ENCODE measurements around the gene OR4S2.

OR4S2 gene

GRCh38 chr11:55652560-55652959, 4.4 kb downstream of the OR4S2 start:
- TF ChIP-seq CTCF (IDR thresholded peaks at IDR 0.05; ENCODE audit: poor library complexity, severe bottlenecking): no peak
- Histone ChIP-seq H3K27ac (ENCODE audit: poor library complexity, severe bottlenecking) (no peak overlapping the region), H3K27me3 (ENCODE audit: insufficient read depth, poor library complexity, severe bottlenecking) (no peaks in the 10 kb centered on the region), H3K36me3 (ENCODE audit: low read depth) (no peaks in the 10 kb centered on the region), H3K4me1 (ENCODE audit: insufficient read depth, poor library complexity, severe bottlenecking) (no peaks in the 10 kb centered on the region), H3K9me3 (ENCODE audit: severe bottlenecking) (no peaks in the 10 kb centered on the region), H3K4me3 (ENCODE audit: severe bottlenecking) (no peak overlapping the region)
- DNase-seq (ENCODE audit: low spot score) (no peak), ATAC-seq (ENCODE audit: low read depth) (no peak)

DNA sequence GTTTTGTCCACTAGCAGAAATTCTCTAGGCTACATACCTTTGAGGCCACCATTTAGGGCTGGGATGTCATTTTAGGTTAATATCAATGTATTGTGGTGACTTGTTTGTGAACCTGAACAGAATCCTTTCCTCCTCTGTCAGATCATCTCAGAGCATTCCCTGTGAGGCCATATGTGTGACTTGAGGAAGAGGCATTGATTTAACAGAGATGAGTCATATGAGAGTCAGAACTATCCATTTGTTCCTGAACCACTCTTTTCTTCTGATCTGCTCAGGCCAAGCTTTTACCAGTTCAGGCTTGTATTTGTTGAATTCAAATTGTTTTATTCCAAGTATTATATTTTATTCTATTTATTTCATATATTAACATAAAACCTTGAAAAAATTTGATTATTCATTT, 7.0 kb downstream of the OR4S2 start:
- TF ChIP-seq CTCF (IDR thresholded peaks at IDR 0.05; ENCODE audit: poor library complexity, severe bottlenecking): no peak
- H3K4me1 ChIP-seq (ENCODE audit: insufficient read depth, poor library complexity, severe bottlenecking): no peaks in the 10 kb centered on the region
- H3K27me3 ChIP-seq (ENCODE audit: insufficient read depth, poor library complexity, severe bottlenecking): no peaks in the 10 kb centered on the region
- H3K4me3 ChIP-seq (ENCODE audit: severe bottlenecking): no peak overlapping the region
- no peaks in the 10 kb centered on the region for H3K36me3 ChIP-seq (ENCODE audit: low read depth)
- H3K9me3 ChIP-seq (ENCODE audit: severe bottlenecking): no peaks in the 10 kb centered on the region
- ATAC-seq (ENCODE audit: low read depth) (no peak), DNase-seq (ENCODE audit: low spot score) (no peak)
- H3K27ac ChIP-seq (ENCODE audit: poor library complexity, severe bottlenecking): no peak overlapping the region

DNA sequence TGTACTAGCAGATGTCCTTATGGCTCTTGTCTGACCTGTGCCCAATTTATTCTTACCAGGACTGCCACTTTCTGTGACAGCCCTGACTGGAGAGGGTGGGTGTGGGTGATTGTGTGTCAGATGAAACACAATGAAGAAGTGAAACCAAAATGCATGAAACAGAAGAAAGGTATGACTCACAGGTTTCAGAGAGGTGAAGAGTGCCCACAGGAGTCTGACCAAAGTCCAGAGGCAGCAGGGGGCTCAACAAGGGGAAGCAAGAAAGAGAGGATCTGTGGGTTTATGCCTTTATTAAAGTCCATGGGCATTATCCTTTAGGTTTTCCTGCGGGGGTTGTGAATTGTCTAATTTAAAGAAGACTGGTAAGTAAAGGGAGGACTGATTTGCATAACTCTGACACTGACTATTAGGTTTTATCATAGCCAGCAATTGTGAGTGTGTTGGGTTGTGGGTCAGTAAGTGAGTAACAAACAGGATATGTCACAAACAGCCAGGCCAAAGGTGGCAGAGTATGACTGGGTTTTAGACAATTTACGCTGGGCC, 10.0 kb downstream of the OR4S2 start:
- DNase-seq (ENCODE audit: low spot score): no peak
- ATAC-seq (ENCODE audit: low read depth): no peak
- H3K27me3 ChIP-seq (ENCODE audit: insufficient read depth, poor library complexity, severe bottlenecking): no peaks in the 10 kb centered on the region
- H3K36me3 ChIP-seq (ENCODE audit: low read depth): no peaks in the 10 kb centered on the region
- no peak for TF ChIP-seq CTCF (IDR thresholded peaks at IDR 0.05; ENCODE audit: poor library complexity, severe bottlenecking)
- H3K9me3 ChIP-seq (ENCODE audit: severe bottlenecking): no peaks in the 10 kb centered on the region
- H3K4me3 ChIP-seq (ENCODE audit: severe bottlenecking): no peak overlapping the region
- no peak overlapping the region for H3K27ac ChIP-seq (ENCODE audit: poor library complexity, severe bottlenecking)
- no peaks in the 10 kb centered on the region for H3K4me1 ChIP-seq (ENCODE audit: insufficient read depth, poor library complexity, severe bottlenecking)

GRCh38 chr11:55658608-55659007, 10.5 kb downstream of the OR4S2 start:
- DNase-seq (ENCODE audit: low spot score): no peak

More at GRCh38 chr11:55658608-55659007, 10.5 kb downstream of the OR4S2 start:
- no peak for TF ChIP-seq CTCF (IDR thresholded peaks at IDR 0.05; ENCODE audit: poor library complexity, severe bottlenecking)
- ATAC-seq (ENCODE audit: low read depth): no peak
- H3K4me1 ChIP-seq (ENCODE audit: insufficient read depth, poor library complexity, severe bottlenecking): no peaks in the 10 kb centered on the region
- H3K36me3 ChIP-seq (ENCODE audit: low read depth): no peaks in the 10 kb centered on the region
- no peak overlapping the region for H3K27ac ChIP-seq (ENCODE audit: poor library complexity, severe bottlenecking)
- no peaks in the 10 kb centered on the region for H3K27me3 ChIP-seq (ENCODE audit: insufficient read depth, poor library complexity, severe bottlenecking)
- H3K4me3 ChIP-seq (ENCODE audit: severe bottlenecking): no peak overlapping the region
- no peaks in the 10 kb centered on the region for H3K9me3 ChIP-seq (ENCODE audit: severe bottlenecking)
